SKM-1 (cell line): ENCODE data around the gene SRF.

ENCODE experiments used
- DNase-seq: peaks from one replicate; lab custom pipeline; 2025; ENCODE audit not compliant: unreplicated experiment; lab: John Stamatoyannopoulos, UW

The SRF gene

GRCh38 chr6:43146709-43147688 lies 24.1 kb upstream of the SRF start:
- no peak for DNase-seq

- DNase-seq: no peak
These were observed 23.2 kb upstream of the SRF start for GRCh38 chr6:43147691-43148477.

- DNase-seq: no peak
These were observed 21.8 kb upstream of the SRF start for GRCh38 chr6:43149265-43149664.

GRCh38 chr6:43150051-43150751 lies 20.9 kb upstream of the SRF start:
- DNase-seq: no peak

GRCh38 chr6:43159599-43159998 lies 11.5 kb upstream of the SRF start:
- no peak for DNase-seq

- no peak for DNase-seq
These were observed 7.2 kb upstream of the SRF start for GRCh38 chr6:43163899-43164298.

GRCh38 chr6:43170417-43170930 lies 595 bp upstream of the SRF start:
- DNase-seq: no peak

- DNase-seq: no peak
These were observed 636 bp downstream of the SRF start for GRCh38 chr6:43171707-43172103.

GRCh38 chr6:43172104-43173007 lies 1.3 kb downstream of the SRF start:
- no peak for DNase-seq

- no peak for DNase-seq
These were observed 2.7 kb downstream of the SRF start for GRCh38 chr6:43173591-43174262.

- peak; percentile 71 for DNase-seq
These were observed 3.4 kb downstream of the SRF start for GRCh38 chr6:43174263-43175112.

- DNase-seq: no peak
These were observed 4.8 kb downstream of the SRF start for GRCh38 chr6:43175676-43176422.

GRCh38 chr6:43176423-43176786 lies 5.3 kb downstream of the SRF start:
- DNase-seq: no peak

- DNase-seq: no peak
These were observed 7.1 kb downstream of the SRF start for GRCh38 chr6:43178150-43178549.

GRCh38 chr6:43178951-43179830 lies 8.1 kb downstream of the SRF start:
- no peak for DNase-seq

- DNase-seq: no peak
These were observed 9.0 kb downstream of the SRF start for GRCh38 chr6:43180058-43180457.

- no peak for DNase-seq
These were observed 9.9 kb downstream of the SRF start for GRCh38 chr6:43180985-43181384.
